ENCODE measurements around the gene OGDH.

DNA sequence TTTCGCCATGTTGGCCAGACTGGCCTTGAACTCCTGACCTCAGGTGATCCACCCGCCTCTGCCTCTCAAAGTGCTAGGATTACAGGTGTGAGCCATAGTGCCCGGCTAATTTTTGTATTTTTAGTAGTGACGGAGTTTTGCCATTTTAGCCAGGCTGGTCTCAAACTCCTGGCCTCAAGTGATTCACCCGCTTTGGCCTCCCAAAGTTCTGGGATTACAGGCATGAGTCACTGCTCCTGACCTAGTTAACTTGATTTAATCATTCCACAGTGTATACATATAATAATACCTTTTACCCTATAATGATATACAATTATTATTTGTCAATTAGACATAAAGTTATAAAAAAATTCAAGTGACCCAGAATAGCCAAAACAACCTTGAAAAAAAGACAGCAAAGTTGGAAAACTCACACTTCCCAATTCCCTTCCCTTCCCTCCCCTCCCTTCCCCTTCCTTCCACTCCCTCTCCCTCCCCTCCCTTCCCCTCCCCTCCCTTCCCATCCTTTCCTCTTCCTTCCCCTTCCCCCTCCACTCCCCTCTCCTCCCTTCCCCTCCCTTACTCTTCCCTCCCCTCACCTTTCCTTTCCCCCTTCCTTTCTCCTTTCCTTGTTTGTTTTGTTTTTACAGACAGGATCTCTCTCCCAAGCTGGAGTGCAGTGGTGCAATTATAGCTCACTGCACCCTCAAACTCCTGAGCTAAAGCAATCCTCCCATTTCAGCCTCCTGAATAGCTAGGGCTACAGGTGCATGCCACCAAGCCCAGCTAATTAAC lies 127.5 kb downstream of the OGDH start:
- TF ChIP-seq CTCF (IDR thresholded peaks at IDR 0.05; ENCODE audit: low read length) (no peak), EZH2 (IDR thresholded peaks at IDR 0.05; ENCODE audit: borderline replicate concordance, low read length) (no peak)

Data from OCI-LY1 (cell line).